Choroid plexus epithelial cell (primary cell): ENCODE measurements around the gene HSD17B2.
A peak's percentile ranks its signal among the peaks of the same experiment; 100 is the strongest.

ENCODE experiments used
- DNase-seq: peaks from one replicate; pipeline ENCODE4 v3.0.0-alpha.2; 2010; ENCODE audit warnings: low read depth
- H3K4me3 ChIP-seq: 2 replicates; pipeline ENCODE4 v1.5.1; 2011; ENCODE audit warnings: low read depth, mild to moderate bottlenecking, control low read depth, low read length, moderate library complexity
- TF ChIP-seq, protein P1 (sequence below): conservative IDR thresholded peaks from 2 replicates; pipeline ENCODE4 v1.5.1; 2011; ENCODE audit warnings: low read depth, mild to moderate bottlenecking, control low read depth, inconsistent platforms, low read length, moderate library complexity

The HSD17B2 gene

DNA sequence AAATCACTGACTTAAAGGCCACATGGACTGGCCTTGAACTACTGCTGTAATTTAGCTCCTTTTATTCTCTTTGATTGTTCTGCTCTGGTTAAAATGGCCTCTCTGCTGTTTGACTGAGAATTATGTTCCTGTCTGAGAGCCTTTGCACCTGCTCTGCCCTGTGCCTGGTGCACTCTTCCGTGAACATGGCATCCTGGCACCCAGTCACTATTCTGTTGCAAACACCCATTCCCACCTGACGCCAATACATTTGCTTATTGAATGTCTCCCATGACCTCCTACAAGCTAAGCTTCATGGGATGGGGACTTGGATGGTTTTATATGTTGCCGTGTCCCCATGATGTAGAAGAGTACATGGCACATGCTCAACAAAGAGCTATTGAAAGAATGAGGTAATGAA, 20.1 kb downstream of the HSD17B2 start:
- DNase-seq: no peak
- H3K4me3 ChIP-seq: no peak overlapping the region
- TF ChIP-seq, protein P1, sequence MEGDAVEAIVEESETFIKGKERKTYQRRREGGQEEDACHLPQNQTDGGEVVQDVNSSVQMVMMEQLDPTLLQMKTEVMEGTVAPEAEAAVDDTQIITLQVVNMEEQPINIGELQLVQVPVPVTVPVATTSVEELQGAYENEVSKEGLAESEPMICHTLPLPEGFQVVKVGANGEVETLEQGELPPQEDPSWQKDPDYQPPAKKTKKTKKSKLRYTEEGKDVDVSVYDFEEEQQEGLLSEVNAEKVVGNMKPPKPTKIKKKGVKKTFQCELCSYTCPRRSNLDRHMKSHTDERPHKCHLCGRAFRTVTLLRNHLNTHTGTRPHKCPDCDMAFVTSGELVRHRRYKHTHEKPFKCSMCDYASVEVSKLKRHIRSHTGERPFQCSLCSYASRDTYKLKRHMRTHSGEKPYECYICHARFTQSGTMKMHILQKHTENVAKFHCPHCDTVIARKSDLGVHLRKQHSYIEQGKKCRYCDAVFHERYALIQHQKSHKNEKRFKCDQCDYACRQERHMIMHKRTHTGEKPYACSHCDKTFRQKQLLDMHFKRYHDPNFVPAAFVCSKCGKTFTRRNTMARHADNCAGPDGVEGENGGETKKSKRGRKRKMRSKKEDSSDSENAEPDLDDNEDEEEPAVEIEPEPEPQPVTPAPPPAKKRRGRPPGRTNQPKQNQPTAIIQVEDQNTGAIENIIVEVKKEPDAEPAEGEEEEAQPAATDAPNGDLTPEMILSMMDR: no peak

DNA sequence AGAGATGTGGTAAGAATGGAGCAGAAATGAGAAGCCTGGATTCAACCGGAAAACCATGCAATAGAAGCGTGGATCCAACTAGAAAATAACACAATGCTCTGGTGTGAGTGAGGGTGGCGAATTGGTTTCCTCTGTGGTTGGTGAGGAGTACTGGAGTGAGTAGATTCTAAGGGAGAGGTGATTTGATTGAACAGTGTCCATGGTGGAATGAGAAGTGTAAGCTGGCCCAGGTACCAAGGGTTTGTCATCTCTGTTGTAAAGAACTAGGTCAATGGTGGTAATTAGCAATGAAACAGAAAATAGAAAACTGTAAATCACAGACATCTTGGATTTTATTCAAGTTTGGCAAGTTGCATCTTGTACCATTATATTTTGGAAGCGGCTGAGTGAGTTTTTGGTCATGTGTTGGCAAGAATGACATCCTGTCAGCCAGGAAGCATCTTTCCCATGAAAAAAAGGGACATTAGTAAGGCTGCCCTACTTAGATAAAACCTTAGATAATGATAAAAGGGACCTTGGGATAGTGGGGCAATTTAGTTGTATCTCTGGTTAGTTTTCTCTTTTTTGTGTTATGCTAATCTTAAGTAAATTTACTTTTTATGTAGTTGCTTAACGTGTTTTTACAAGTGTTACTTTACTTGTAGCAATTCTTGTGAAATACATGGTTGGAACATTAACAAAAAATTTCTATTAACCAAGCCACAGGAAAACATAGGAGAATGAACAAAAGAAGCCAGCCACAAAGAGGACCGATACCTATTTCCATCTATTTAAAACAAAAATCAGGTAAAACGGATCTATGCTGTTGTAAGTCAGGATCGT, 20.9 kb downstream of the HSD17B2 start:
- TF ChIP-seq, protein P1: no peak
- DNase-seq: no peak

DNA sequence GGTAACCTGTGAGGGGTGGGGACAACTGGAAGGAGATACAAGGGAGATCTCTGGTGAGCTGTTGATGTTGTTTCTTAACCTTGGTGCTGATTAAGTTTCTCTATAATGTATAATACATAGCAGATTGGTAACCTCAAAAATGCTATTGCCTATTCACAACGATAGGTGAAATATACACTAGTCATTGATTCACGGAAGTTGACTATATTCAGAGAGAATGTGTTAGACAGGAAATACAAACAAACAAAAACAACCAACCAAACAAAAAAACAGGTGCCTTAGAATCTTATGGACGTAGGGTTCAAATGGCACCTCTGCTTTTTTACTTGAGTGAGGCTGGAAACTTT, 21.5 kb downstream of the HSD17B2 start:
- H3K4me3 ChIP-seq: no peak overlapping the region
- no peak for DNase-seq
- TF ChIP-seq, protein P1: no peak

More for the DNA sequence above, 20.9 kb downstream of the HSD17B2 start:
- H3K4me3 ChIP-seq: no peak overlapping the region

- no peak for DNase-seq
- no peak overlapping the region for H3K4me3 ChIP-seq
- TF ChIP-seq, protein P1: no peak
These were observed 24.3 kb downstream of the HSD17B2 start for GRCh38 chr16:82059161-82059982.

- TF ChIP-seq, protein P1: no peak
- no peak overlapping the region for H3K4me3 ChIP-seq
- no peak for DNase-seq
These were observed 24.9 kb downstream of the HSD17B2 start for GRCh38 chr16:82059983-82060421.

DNA sequence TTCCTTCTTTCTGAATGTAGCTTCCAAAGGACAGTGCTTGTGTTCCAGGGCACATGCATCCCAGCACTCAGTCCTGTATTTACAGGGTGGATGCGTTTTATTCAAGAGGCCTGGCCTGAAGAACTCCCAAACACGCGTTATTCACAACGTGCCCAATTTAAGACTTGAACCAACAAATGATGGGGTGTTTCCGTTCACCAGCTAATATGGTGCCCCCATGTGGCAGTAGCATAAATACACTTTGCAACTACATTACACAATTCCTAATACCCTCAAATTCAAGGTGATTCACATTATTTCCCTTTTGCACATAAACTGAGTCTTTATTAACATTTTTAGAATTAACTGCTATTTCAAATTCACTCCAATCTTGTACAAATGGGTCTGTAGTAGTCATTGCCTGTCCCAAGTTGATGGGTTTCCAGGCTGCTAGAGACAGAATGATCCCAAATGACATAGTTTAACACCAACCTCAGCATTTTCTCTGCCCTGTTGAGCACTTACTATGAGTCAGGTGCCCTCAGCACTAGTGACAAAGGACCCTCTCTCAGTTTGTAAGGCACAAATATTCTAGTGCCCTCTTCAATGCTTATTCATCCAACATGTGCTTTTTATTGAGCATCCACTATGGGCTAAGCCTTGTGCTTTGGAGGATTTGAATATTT, 26.9 kb downstream of the HSD17B2 start:
- TF ChIP-seq, protein P1: peak; percentile 73
- H3K4me3 ChIP-seq: no peak overlapping the region
- DNase-seq: peak; percentile 68
